Measurements from ENCODE around the gene DIP2A.
"Not testable (repeated sequence)": the region's sequence is repeated elsewhere in the genome, so short reads cannot be mapped to it uniquely, and the experiment has no call there.

Gene DIP2A

GRCh38 chr21:46454142-46454541 lies 4.5 kb upstream of the DIP2A start:
- no peak for DNase-seq

GRCh38 chr21:46454634-46455390 lies 3.9 kb upstream of the DIP2A start:
- no peak for DNase-seq

- DNase-seq, result no peak
Observed at GRCh38 chr21:46455575-46456385, 2.9 kb upstream of the DIP2A start.

- no peak for DNase-seq
Observed at GRCh38 chr21:46456750-46457149, 1.9 kb upstream of the DIP2A start.

GRCh38 chr21:46457801-46458314 lies 833 bp upstream of the DIP2A start:
- peak in 1 of 2 experiments; percentile 32 for DNase-seq

- DNase-seq, result no peak
Observed at GRCh38 chr21:46459024-46459355, 299 bp downstream of the DIP2A start.

GRCh38 chr21:46459356-46460112 lies 843 bp downstream of the DIP2A start:
- no peak for DNase-seq

- DNase-seq, result no peak
Observed at GRCh38 chr21:46461909-46462308, 3.2 kb downstream of the DIP2A start.

GRCh38 chr21:46465153-46465552 lies 6.5 kb downstream of the DIP2A start:
- not testable (repeated sequence) for DNase-seq

- DNase-seq, result no peak
Observed at GRCh38 chr21:46465651-46466050, 7.0 kb downstream of the DIP2A start.

- no peak for DNase-seq
Observed at GRCh38 chr21:46468108-46468774, 9.6 kb downstream of the DIP2A start.

GRCh38 chr21:46469275-46469674 lies 10.6 kb downstream of the DIP2A start:
- no peak for DNase-seq

GRCh38 chr21:46471514-46471913 lies 12.8 kb downstream of the DIP2A start:
- no peak for DNase-seq

- no peak for DNase-seq
Observed at GRCh38 chr21:46472246-46472645, 13.6 kb downstream of the DIP2A start.

GRCh38 chr21:46474382-46474781 lies 15.7 kb downstream of the DIP2A start:
- DNase-seq, result no peak

GRCh38 chr21:46475296-46475695 lies 16.6 kb downstream of the DIP2A start:
- no peak for DNase-seq

GRCh38 chr21:46477765-46478164 lies 19.1 kb downstream of the DIP2A start:
- no peak for DNase-seq

GRCh38 chr21:46478910-46479309 lies 20.2 kb downstream of the DIP2A start:
- no peak for DNase-seq

GRCh38 chr21:46480466-46480865 lies 21.8 kb downstream of the DIP2A start:
- DNase-seq, result no peak

GRCh38 chr21:46482225-46482845 lies 23.6 kb downstream of the DIP2A start:
- no peak for DNase-seq

GRCh38 chr21:46482846-46483231 lies 24.1 kb downstream of the DIP2A start:
- no peak for DNase-seq
